ENCODE results near the gene FBXO30.

GRCh38 chr6:145829950-145830349, 15.4 kb upstream of the FBXO30 start:
- TF ChIP-seq EZH2 (IDR thresholded peaks at IDR 0.05) (no peak), POLR2AphosphoS5 (IDR thresholded peaks at IDR 0.05; ENCODE audit: borderline replicate concordance, low read depth, low read length) (no peak)

Measured in SK-N-MC (cell line).